Dermis blood vessel endothelial cell (primary cell): ENCODE data around the gene ZNF526. TPM values are rescaled to one million over a fixed set of nuclear protein-coding genes. Genes with fewer than 3 reads are reported as not detected.

Experiments used
- DNase-seq: peaks from one replicate; pipeline ENCODE4 v3.0.0; 2010
- total RNA-seq: library from RNA; depleted of rRNA; stranded (reverse); fragments of >200 nt; gene quantifications from 2 replicates; pipeline ENCODE4 v1.2.3, GENCODE V29; 2014

The ZNF526 gene
- total RNA-seq, 1 donor from 2014 or later = 8.7 TPM

- DNase-seq = peak; percentile 100
These were observed 48.1 kb downstream of the ZNF526 start for GRCh38 chr19:42268142-42268703.

- DNase-seq = peak; percentile 100
These were observed 48.8 kb downstream of the ZNF526 start, which contains the start of gene CIC for GRCh38 chr19:42268704-42269477. Gene CIC (plus strand): TSS chr19:42269252. CDS start chr19:42271784, 2,532 bp downstream.

GRCh38 chr19:42269478-42270345 is 49.6 kb downstream of the ZNF526 start:
- no peak for DNase-seq

- DNase-seq = peak; percentile 72
These were observed 50.4 kb downstream of the ZNF526 start for GRCh38 chr19:42270346-42271044.

GRCh38 chr19:42271045-42271419 is 50.9 kb downstream of the ZNF526 start:
- DNase-seq = no peak

- no peak for DNase-seq
These were observed 51.9 kb downstream of the ZNF526 start for GRCh38 chr19:42271861-42272534.

GRCh38 chr19:42272535-42272897 is 52.4 kb downstream of the ZNF526 start:
- DNase-seq = no peak

GRCh38 chr19:42272989-42273406 is 52.9 kb downstream of the ZNF526 start:
- no peak for DNase-seq

GRCh38 chr19:42273407-42274064 is 53.4 kb downstream of the ZNF526 start:
- no peak for DNase-seq

- no peak for DNase-seq
These were observed 54.1 kb downstream of the ZNF526 start for GRCh38 chr19:42274065-42274682.

- no peak for DNase-seq
These were observed 55.0 kb downstream of the ZNF526 start for GRCh38 chr19:42275103-42275502.

- DNase-seq = no peak
These were observed 55.4 kb downstream of the ZNF526 start for GRCh38 chr19:42275517-42275916.

GRCh38 chr19:42276284-42276683 is 56.2 kb downstream of the ZNF526 start:
- no peak for DNase-seq

- DNase-seq = no peak
These were observed 56.7 kb downstream of the ZNF526 start for GRCh38 chr19:42276821-42277220.

Other genes with a start within 250 kb of the ZNF526 start
- gene ATP1A3, start 226.1 kb upstream of the ZNF526 start, total RNA-seq = under 0.01 and 0.05 TPM in 2 replicates
- gene GRIK5, start 150.1 kb upstream of the ZNF526 start, total RNA-seq = 0.05 and 0.17 TPM in 2 replicates
- 17.3 and 17.4 TPM in 2 replicates for gene ZNF574, start 144.1 kb upstream of the ZNF526 start, total RNA-seq
- 0.17 and 0.56 TPM in 2 replicates for gene POU2F2, start 87.9 kb upstream of the ZNF526 start, total RNA-seq
- gene DEDD2, start 2.6 kb upstream of the ZNF526 start, total RNA-seq = 27.3 and 29.4 TPM in 2 replicates
- 16.7 and 28.0 TPM in 2 replicates for gene GSK3A, start 22.3 kb downstream of the ZNF526 start, total RNA-seq
- gene ERF, start 34.8 kb downstream of the ZNF526 start, total RNA-seq = 32.7 and 42.4 TPM in 2 replicates
- gene CIC, start 48.9 kb downstream of the ZNF526 start, total RNA-seq = 20.6 and 39.7 TPM in 2 replicates
- 0.84 and 1.2 TPM in 2 replicates for gene PRR19, start 81.8 kb downstream of the ZNF526 start, total RNA-seq
- 38.5 and 40.2 TPM in 2 replicates for gene PAFAH1B3, start 82.3 kb downstream of the ZNF526 start, total RNA-seq
- 0.09 TPM in 1 of 2 replicates, not detected in the other for gene TMEM145, start 93.0 kb downstream of the ZNF526 start, total RNA-seq
- gene MEGF8, start 105.3 kb downstream of the ZNF526 start, total RNA-seq = 43.1 and 60.8 TPM in 2 replicates
- gene CNFN, start 170.0 kb downstream of the ZNF526 start, total RNA-seq = not detected in 2 replicates
- 10.8 and 12.1 TPM in 2 replicates for gene LIPE, start 207.1 kb downstream of the ZNF526 start, total RNA-seq
- gene CXCL17, start 222.6 kb downstream of the ZNF526 start, total RNA-seq = not detected in 2 replicates